NT2/D1 (cell line): ENCODE results near the gene EPHB6.
A peak's percentile ranks its signal among the peaks of the same experiment; 100 is the strongest.

Experiments used
- DNase-seq: peaks from one replicate; pipeline ENCODE4 v3.0.0-alpha.2; 2011; ENCODE audit warnings: low read depth, low spot score
- H3K27me3 ChIP-seq: 2 replicates; pipeline ENCODE4 v1.6.0; 2011; ENCODE audit warnings: mild to moderate bottlenecking; ENCODE audit not compliant: insufficient read length, insufficient read depth
- H3K36me3 ChIP-seq: 2 replicates; pipeline ENCODE4 v1.6.1; 2011; ENCODE audit warnings: mild to moderate bottlenecking, low read length, mixed read lengths; ENCODE audit not compliant: insufficient read depth, insufficient read length
- H3K4me1 ChIP-seq: 2 replicates; pipeline ENCODE4 v1.5.1; 2011; ENCODE audit not compliant: insufficient read depth, insufficient read length
- H3K4me3 ChIP-seq: 2 replicates; pipeline ENCODE4 v1.5.1; 2011; ENCODE audit warnings: low read depth; ENCODE audit not compliant: insufficient read length
- H3K9ac ChIP-seq: 2 replicates; pipeline ENCODE4 v1.6.0; 2011; ENCODE audit warnings: low read depth; ENCODE audit not compliant: insufficient read length
- H3K9me3 ChIP-seq: 2 replicates; pipeline ENCODE4 v1.5.1; 2011; ENCODE audit warnings: mild to moderate bottlenecking, low read length; ENCODE audit not compliant: insufficient read depth
- SUZ12 ChIP-seq: IDR thresholded peaks from 2 replicates; pipeline ENCODE4 v1.6.1; 2011; ENCODE audit not compliant: insufficient read length, insufficient read depth; ENCODE audit errors: extremely low read depth
- YY1 ChIP-seq: IDR thresholded peaks from 2 replicates; pipeline ENCODE4 v1.6.1; 2011; ENCODE audit not compliant: insufficient read length, insufficient read depth
- ZNF274 ChIP-seq: IDR thresholded peaks from 2 replicates; pipeline ENCODE4 v1.6.1; 2011; ENCODE audit warnings: mild to moderate bottlenecking, low read depth, low read length

Gene EPHB6

GRCh38 chr7:142870566-142871259 lies 15.8 kb downstream of the EPHB6 start:
- peaks cover 4% of the 10 kb centered on the region for H3K4me1 ChIP-seq

DNA sequence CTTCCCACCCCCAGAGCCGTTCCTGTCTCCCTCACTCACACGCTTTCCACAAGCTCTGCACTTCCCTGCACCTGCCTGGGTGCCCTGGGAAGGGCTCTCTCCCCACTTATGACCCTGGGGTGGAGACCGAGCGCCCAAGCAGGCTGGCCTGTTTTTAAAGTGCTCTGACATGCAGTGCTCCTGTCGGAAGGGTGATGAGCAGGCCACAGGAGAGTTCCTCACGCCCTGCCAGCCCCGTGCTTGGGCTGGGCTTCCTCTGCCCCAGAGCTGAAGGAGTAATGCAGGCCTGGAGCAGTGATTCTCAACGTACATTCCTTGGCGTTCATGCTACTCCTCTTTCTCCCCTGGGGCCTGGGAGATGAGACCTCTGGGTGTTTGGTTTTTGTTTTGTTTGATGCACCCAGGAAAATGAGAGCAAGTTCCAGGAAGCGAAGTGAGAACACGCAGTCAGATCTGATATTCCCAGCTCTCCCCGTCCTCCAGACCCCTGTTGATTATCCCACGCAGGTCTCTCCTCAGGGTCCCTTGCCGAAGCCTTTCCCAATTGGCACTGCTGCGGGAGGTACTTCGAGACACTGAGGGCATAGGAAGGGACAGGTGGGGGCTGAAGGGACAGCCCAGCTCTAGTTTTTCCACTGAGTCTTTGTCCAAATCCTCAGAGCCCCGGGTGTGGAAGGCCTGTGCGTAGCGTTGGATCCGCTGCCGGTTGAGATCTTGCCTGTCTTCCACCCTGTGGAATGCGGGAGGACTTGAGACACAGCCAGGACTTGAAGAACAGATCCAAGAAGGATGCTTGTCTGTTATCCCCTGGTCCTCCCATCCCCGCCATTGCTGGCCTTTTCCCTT lies 16.6 kb downstream of the EPHB6 start:
- Histone ChIP-seq H3K4me3 (no peak overlapping the region), H3K9ac (no peak overlapping the region), H3K4me1 (no peaks in the 10 kb centered on the region), H3K9me3 (no peaks in the 10 kb centered on the region; the same call in 1 of the 2 replicates), H3K27me3 (no peaks in the 10 kb centered on the region), H3K36me3 (no peaks in the 10 kb centered on the region)
- TF ChIP-seq YY1 (no peak), ZNF274 (no peak), SUZ12 (no peak)
- no peak for DNase-seq

More at GRCh38 chr7:142870566-142871259, 15.8 kb downstream of the EPHB6 start:
- no peaks in the 10 kb centered on the region for H3K36me3 ChIP-seq
- no peak overlapping the region for H3K9ac ChIP-seq
- TF ChIP-seq SUZ12 = no peak
- no peak for TF ChIP-seq YY1
- no peak for TF ChIP-seq ZNF274
- H3K9me3 ChIP-seq = no peaks in the 10 kb centered on the region; the same call in 1 of the 2 replicates
- H3K27me3 ChIP-seq = no peaks in the 10 kb centered on the region
- H3K4me3 ChIP-seq = no peak overlapping the region
- DNase-seq = no peak

DNA sequence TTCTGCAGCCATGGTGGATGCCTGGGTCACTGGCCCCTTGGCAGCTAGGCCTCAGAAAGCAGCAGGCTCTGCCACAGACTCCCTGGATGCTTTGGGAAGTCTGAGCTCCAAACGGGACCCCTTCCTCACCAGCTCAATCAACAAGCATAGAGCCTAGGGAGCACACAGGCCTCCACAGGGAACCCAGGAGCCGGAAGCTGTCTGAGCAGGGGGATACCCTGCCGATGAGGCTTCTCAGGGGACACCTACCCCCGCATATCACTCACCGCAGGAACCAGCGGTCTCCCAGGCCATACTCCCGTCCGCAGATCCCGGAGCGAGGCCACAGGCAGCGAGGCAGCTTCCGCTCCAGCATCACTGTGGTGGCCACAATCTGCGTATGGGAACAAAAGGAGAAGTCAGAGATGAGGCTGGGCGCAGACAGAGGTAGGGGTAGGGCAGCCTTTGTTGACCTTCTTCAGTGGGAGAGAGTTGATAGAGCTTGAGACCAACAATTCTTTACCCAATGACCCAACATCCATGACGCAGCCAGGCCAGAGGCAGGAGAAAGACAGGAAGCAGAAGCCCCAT lies 17.3 kb downstream of the EPHB6 start:
- H3K4me3 ChIP-seq = no peak overlapping the region
- H3K27me3 ChIP-seq = no peaks in the 10 kb centered on the region
- no peaks in the 10 kb centered on the region for H3K4me1 ChIP-seq
- TF ChIP-seq ZNF274 = no peak
- no peak for TF ChIP-seq SUZ12
- TF ChIP-seq YY1 = no peak
- no peak overlapping the region for H3K9ac ChIP-seq
- no peak for DNase-seq
- no peaks in the 10 kb centered on the region; the same call in 1 of the 2 replicates for H3K9me3 ChIP-seq
- no peaks in the 10 kb centered on the region for H3K36me3 ChIP-seq

DNA sequence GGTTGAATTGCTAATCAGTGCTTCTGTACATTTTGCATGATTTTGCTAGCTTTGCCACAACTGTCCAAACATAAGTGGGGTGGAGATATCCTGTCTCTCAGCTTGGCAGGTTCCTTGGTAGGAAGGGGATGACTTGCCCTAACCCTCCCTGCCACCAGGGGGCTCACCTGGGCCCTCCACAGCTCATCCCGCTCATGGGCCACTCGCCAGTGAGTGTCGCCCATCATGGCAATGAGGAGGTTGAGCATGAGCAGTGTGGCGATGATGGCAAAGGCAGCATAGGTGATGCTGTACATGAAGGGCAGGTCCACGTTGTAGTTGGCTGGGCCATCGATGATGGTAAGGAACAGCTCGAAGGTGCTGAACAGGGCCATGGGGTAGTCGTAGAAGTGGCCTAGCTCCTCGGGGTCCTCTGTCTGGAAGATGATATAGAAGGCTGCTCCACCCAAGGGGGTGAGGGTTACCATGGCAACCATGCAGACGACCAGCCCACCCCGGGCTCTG lies 18.5 kb downstream of the EPHB6 start:
- H3K27me3 ChIP-seq = no peaks in the 10 kb centered on the region
- TF ChIP-seq ZNF274 = no peak
- no peak for TF ChIP-seq SUZ12
- no peak for TF ChIP-seq YY1
- H3K36me3 ChIP-seq = no peaks in the 10 kb centered on the region
- peak; percentile 32 for DNase-seq
- H3K9ac ChIP-seq = no peak overlapping the region
- H3K4me1 ChIP-seq = no peaks in the 10 kb centered on the region
- no peak overlapping the region for H3K4me3 ChIP-seq
- no peaks in the 10 kb centered on the region; the same call in 1 of the 2 replicates for H3K9me3 ChIP-seq

GRCh38 chr7:142873871-142874270 lies 19.0 kb downstream of the EPHB6 start:
- DNase-seq = no peak
- Histone ChIP-seq H3K36me3 (no peaks in the 10 kb centered on the region), H3K4me1 (no peaks in the 10 kb centered on the region), H3K27me3 (no peaks in the 10 kb centered on the region), H3K9me3 (no peaks in the 10 kb centered on the region; the same call in 1 of the 2 replicates), H3K4me3 (no peak overlapping the region), H3K9ac (no peak overlapping the region)
- TF ChIP-seq ZNF274 (no peak), SUZ12 (no peak), YY1 (no peak)

DNA sequence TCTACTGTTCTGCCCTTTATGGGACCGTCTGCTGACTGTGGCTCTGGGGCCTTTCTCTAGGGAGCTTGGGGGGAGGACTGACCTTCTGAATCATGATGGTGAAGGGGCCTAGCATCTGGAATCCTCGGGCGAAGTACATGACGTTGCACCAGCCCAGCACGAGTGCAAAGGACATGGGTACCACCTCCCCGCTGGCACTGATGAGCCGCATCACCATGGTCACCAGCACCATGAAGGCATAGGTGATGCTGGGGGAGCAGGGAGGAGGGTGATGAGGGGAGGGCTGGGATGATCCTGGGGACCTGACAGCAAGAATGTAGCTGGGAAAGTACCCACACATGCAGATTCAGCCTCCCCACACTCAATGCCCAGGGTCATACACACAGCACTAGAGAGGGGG lies 19.5 kb downstream of the EPHB6 start:
- Histone ChIP-seq H3K36me3 (no peaks in the 10 kb centered on the region), H3K9ac (no peak overlapping the region), H3K27me3 (no peaks in the 10 kb centered on the region), H3K4me1 (no peaks in the 10 kb centered on the region), H3K4me3 (no peak overlapping the region), H3K9me3 (no peaks in the 10 kb centered on the region; the same call in 1 of the 2 replicates)
- no peak for TF ChIP-seq YY1
- DNase-seq = no peak

GRCh38 chr7:142874837-142875236 lies 20.0 kb downstream of the EPHB6 start:
- Histone ChIP-seq H3K9ac (no peak overlapping the region), H3K36me3 (no peaks in the 10 kb centered on the region), H3K9me3 (no peaks in the 10 kb centered on the region; the same call in 1 of the 2 replicates), H3K27me3 (no peaks in the 10 kb centered on the region), H3K4me1 (no peaks in the 10 kb centered on the region), H3K4me3 (no peak overlapping the region)
- TF ChIP-seq YY1 = no peak
- no peak for TF ChIP-seq SUZ12
- TF ChIP-seq ZNF274 = no peak
- no peak for DNase-seq
